Measurements from ENCODE around the gene WSB1.
"Not testable (repeated sequence)": the region's sequence is repeated elsewhere in the genome, so short reads cannot be mapped to it uniquely, and the experiment has no call there.

WSB1 gene

GRCh38 chr17:27279132-27279531 lies 14.8 kb upstream of the WSB1 start:
- not testable (repeated sequence) for DNase-seq (ENCODE audit: extremely low read depth in 1 of 2, low read depth in 1 of 2)

GRCh38 chr17:27280527-27280926 lies 13.4 kb upstream of the WSB1 start:
- DNase-seq (ENCODE audit: extremely low read depth in 1 of 2, low read depth in 1 of 2), result no peak

GRCh38 chr17:27281438-27281837 lies 12.5 kb upstream of the WSB1 start:
- DNase-seq (ENCODE audit: extremely low read depth in 1 of 2, low read depth in 1 of 2), result no peak

- no peak for DNase-seq (ENCODE audit: extremely low read depth in 1 of 2, low read depth in 1 of 2)
These were observed 11.8 kb upstream of the WSB1 start for GRCh38 chr17:27282054-27282551.

GRCh38 chr17:27283060-27283459 lies 10.9 kb upstream of the WSB1 start:
- no peak for DNase-seq (ENCODE audit: extremely low read depth in 1 of 2, low read depth in 1 of 2)

GRCh38 chr17:27283751-27284150 lies 10.2 kb upstream of the WSB1 start:
- DNase-seq (ENCODE audit: extremely low read depth in 1 of 2, low read depth in 1 of 2), result no peak

- no peak for DNase-seq (ENCODE audit: extremely low read depth in 1 of 2, low read depth in 1 of 2)
These were observed 9.0 kb upstream of the WSB1 start for GRCh38 chr17:27284811-27285415.

- no peak for DNase-seq (ENCODE audit: extremely low read depth in 1 of 2, low read depth in 1 of 2)
These were observed 8.4 kb upstream of the WSB1 start for GRCh38 chr17:27285516-27285915.

GRCh38 chr17:27288183-27288582 lies 5.7 kb upstream of the WSB1 start:
- no peak for DNase-seq (ENCODE audit: extremely low read depth in 1 of 2, low read depth in 1 of 2)

- DNase-seq (ENCODE audit: extremely low read depth in 1 of 2, low read depth in 1 of 2), result no peak
These were observed 4.1 kb upstream of the WSB1 start for GRCh38 chr17:27289856-27290255.

- DNase-seq (ENCODE audit: extremely low read depth in 1 of 2, low read depth in 1 of 2), result no peak
These were observed 2.9 kb upstream of the WSB1 start for GRCh38 chr17:27290916-27291598.

GRCh38 chr17:27293359-27293897 lies 486 bp upstream of the WSB1 start:
- DNase-seq (ENCODE audit: extremely low read depth in 1 of 2, low read depth in 1 of 2), result no peak

- no peak for DNase-seq (ENCODE audit: extremely low read depth in 1 of 2, low read depth in 1 of 2)
These were observed 1.0 kb downstream of the WSB1 start for GRCh38 chr17:27294689-27295630.

- DNase-seq (ENCODE audit: extremely low read depth in 1 of 2, low read depth in 1 of 2), result no peak
These were observed 2.0 kb downstream of the WSB1 start for GRCh38 chr17:27295945-27296344.

- no peak for DNase-seq (ENCODE audit: extremely low read depth in 1 of 2, low read depth in 1 of 2)
These were observed 2.6 kb downstream of the WSB1 start for GRCh38 chr17:27296428-27296979.

GRCh38 chr17:27299384-27300049 lies 5.6 kb downstream of the WSB1 start:
- DNase-seq (ENCODE audit: extremely low read depth in 1 of 2, low read depth in 1 of 2), result no peak

- DNase-seq (ENCODE audit: extremely low read depth in 1 of 2, low read depth in 1 of 2), result no peak
These were observed 9.8 kb downstream of the WSB1 start for GRCh38 chr17:27303734-27304133.

- DNase-seq (ENCODE audit: extremely low read depth in 1 of 2, low read depth in 1 of 2), result no peak
These were observed 12.4 kb downstream of the WSB1 start for GRCh38 chr17:27306276-27306835.

GRCh38 chr17:27310565-27311110 lies 16.7 kb downstream of the WSB1 start:
- no peak for DNase-seq (ENCODE audit: extremely low read depth in 1 of 2, low read depth in 1 of 2)

GRCh38 chr17:27313301-27313700 lies 19.4 kb downstream of the WSB1 start:
- no peak for DNase-seq (ENCODE audit: extremely low read depth in 1 of 2, low read depth in 1 of 2)
